ENCODE results near the gene MSLN.
"Not testable (repeated sequence)": the region's sequence is repeated elsewhere in the genome, so short reads cannot be mapped to it uniquely, and the experiment has no call there.

The MSLN gene

DNA sequence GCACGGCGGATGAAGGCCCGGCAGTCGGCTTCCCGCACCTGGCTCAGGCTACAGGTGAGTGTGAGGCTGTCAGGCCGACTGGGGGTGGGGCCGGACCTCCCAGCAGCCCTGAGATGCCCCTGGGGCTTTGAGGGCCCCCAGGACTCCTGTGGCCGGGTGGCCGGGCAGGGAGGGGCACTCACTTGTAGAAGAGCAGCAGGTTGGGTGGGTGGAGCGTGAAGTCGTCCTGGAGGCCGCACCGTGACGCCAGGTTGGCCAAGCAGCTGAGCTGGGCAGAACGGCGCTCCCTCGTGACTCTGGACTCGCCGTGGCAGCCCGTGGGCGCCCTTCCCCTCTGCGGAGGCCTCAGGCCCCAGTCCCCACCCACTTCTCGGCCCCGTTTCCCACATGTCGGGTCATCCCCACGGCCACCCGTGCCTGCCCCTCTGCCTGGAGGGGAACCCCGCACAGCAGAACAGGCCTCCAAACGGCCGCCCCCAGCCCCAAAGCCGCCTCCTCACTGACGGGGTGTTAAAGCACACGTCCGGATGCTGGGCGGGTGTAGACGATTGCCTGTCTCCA is 14.8 kb downstream of the MSLN start:
- DNase-seq, result no peak
- H3K27ac ChIP-seq (ENCODE audit: low read length), result no peak overlapping the region
- no peaks in the 10 kb centered on the region for H3K27me3 ChIP-seq (ENCODE audit: insufficient read depth, low read length, poor library complexity)
- H3K79me2 ChIP-seq (ENCODE audit: insufficient read depth, low read length), result no peaks in the 10 kb centered on the region
- no peak overlapping the region for H2AFZ ChIP-seq (ENCODE audit: low read depth, low read length)
- H3K4me2 ChIP-seq (ENCODE audit: insufficient read depth, low read length), result no peak overlapping the region
- H3K36me3 ChIP-seq (ENCODE audit: insufficient read depth, low read length), result no peaks in the 10 kb centered on the region
- H4K20me1 ChIP-seq (ENCODE audit: insufficient read depth, low read length), result peaks cover 2% of the 10 kb centered on the region; the same call in 1 of the 2 replicates
- no peak overlapping the region for H3K4me3 ChIP-seq (ENCODE audit: low read depth in 1 of 2, low read length in 2 of 2)
- no peaks in the 10 kb centered on the region for H3K9me3 ChIP-seq (ENCODE audit: insufficient read depth, low read length, severe bottlenecking)
- H3K9ac ChIP-seq (ENCODE audit: low read depth, low read length), result no peak overlapping the region
- no peak for ATAC-seq (ENCODE audit: insufficient read depth, low read depth)
- TF ChIP-seq, protein P1, sequence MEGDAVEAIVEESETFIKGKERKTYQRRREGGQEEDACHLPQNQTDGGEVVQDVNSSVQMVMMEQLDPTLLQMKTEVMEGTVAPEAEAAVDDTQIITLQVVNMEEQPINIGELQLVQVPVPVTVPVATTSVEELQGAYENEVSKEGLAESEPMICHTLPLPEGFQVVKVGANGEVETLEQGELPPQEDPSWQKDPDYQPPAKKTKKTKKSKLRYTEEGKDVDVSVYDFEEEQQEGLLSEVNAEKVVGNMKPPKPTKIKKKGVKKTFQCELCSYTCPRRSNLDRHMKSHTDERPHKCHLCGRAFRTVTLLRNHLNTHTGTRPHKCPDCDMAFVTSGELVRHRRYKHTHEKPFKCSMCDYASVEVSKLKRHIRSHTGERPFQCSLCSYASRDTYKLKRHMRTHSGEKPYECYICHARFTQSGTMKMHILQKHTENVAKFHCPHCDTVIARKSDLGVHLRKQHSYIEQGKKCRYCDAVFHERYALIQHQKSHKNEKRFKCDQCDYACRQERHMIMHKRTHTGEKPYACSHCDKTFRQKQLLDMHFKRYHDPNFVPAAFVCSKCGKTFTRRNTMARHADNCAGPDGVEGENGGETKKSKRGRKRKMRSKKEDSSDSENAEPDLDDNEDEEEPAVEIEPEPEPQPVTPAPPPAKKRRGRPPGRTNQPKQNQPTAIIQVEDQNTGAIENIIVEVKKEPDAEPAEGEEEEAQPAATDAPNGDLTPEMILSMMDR (IDR thresholded peaks at IDR 0.05; ENCODE audit: borderline replicate concordance, extremely low read depth, low read length, poor library complexity, severe bottlenecking), result no peak
- TF ChIP-seq EZH2 (IDR thresholded peaks at IDR 0.05; ENCODE audit: borderline replicate concordance, low read depth, low read length, severe bottlenecking), result no peak
- no peaks in the 10 kb centered on the region for H3K4me1 ChIP-seq (ENCODE audit: insufficient read depth, low read length)

GRCh38 chr16:776298-776697 is 15.8 kb downstream of the MSLN start:
- not testable (repeated sequence) for H3K9ac ChIP-seq (ENCODE audit: low read depth, low read length)

GRCh38 chr16:776824-777223 is 16.3 kb downstream of the MSLN start:
- ATAC-seq (ENCODE audit: insufficient read depth, low read depth) (no peak), DNase-seq (no peak)
- Histone ChIP-seq H3K4me3 (ENCODE audit: low read depth in 1 of 2, low read length in 2 of 2) (no peak overlapping the region), H2AFZ (ENCODE audit: low read depth, low read length) (no peak overlapping the region), H3K9me3 (ENCODE audit: insufficient read depth, low read length, severe bottlenecking) (no peaks in the 10 kb centered on the region), H3K27ac (ENCODE audit: low read length) (no peak overlapping the region), H3K9ac (ENCODE audit: low read depth, low read length) (no peak overlapping the region), H3K79me2 (ENCODE audit: insufficient read depth, low read length) (no peaks in the 10 kb centered on the region), H3K4me2 (ENCODE audit: insufficient read depth, low read length) (no peak overlapping the region), H4K20me1 (ENCODE audit: insufficient read depth, low read length) (peaks cover 2% of the 10 kb centered on the region; the same call in 1 of the 2 replicates), H3K36me3 (ENCODE audit: insufficient read depth, low read length) (no peaks in the 10 kb centered on the region), H3K4me1 (ENCODE audit: insufficient read depth, low read length) (no peaks in the 10 kb centered on the region), H3K27me3 (ENCODE audit: insufficient read depth, low read length, poor library complexity) (no peaks in the 10 kb centered on the region)
- TF ChIP-seq EZH2 (IDR thresholded peaks at IDR 0.05; ENCODE audit: borderline replicate concordance, low read depth, low read length, severe bottlenecking), result no peak
- TF ChIP-seq, protein P1 (IDR thresholded peaks at IDR 0.05; ENCODE audit: borderline replicate concordance, extremely low read depth, low read length, poor library complexity, severe bottlenecking), result no peak

More at GRCh38 chr16:776298-776697, 15.8 kb downstream of the MSLN start:
- not testable (repeated sequence) for H3K4me1 ChIP-seq (ENCODE audit: insufficient read depth, low read length); H3K4me3 ChIP-seq (ENCODE audit: low read depth in 1 of 2, low read length in 2 of 2); ATAC-seq (ENCODE audit: insufficient read depth, low read depth); H3K27me3 ChIP-seq (ENCODE audit: insufficient read depth, low read length, poor library complexity); H4K20me1 ChIP-seq (ENCODE audit: insufficient read depth, low read length); H3K4me2 ChIP-seq (ENCODE audit: insufficient read depth, low read length); H3K27ac ChIP-seq (ENCODE audit: low read length); H3K79me2 ChIP-seq (ENCODE audit: insufficient read depth, low read length); H3K9me3 ChIP-seq (ENCODE audit: insufficient read depth, low read length, severe bottlenecking); DNase-seq; H2AFZ ChIP-seq (ENCODE audit: low read depth, low read length); H3K36me3 ChIP-seq (ENCODE audit: insufficient read depth, low read length)

DNA sequence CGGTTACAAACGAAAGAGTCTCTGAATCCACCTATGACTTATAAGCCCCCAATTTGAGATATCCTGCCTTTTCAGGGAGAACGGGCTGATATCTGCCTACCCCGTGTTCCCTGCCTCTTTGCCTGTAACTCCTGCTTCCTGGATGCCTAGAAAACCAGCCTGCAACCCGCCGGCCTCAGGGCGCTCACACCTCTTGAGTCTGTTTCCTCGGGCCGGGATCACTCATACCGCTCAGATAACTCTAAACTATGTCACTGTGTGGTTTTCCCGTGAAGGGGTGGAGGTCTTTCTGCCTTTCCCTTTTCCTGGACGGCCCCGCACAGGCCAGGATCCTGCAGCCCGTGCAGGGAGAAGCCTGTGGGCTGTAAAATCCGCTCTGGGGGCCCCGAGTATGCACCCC is 17.3 kb downstream of the MSLN start:
- Histone ChIP-seq H3K36me3 (ENCODE audit: insufficient read depth, low read length) (no peaks in the 10 kb centered on the region), H3K9ac (ENCODE audit: low read depth, low read length) (no peak overlapping the region), H3K4me3 (ENCODE audit: low read depth in 1 of 2, low read length in 2 of 2) (no peak overlapping the region), H2AFZ (ENCODE audit: low read depth, low read length) (no peak overlapping the region), H4K20me1 (ENCODE audit: insufficient read depth, low read length) (peaks cover 2% of the 10 kb centered on the region; the same call in 1 of the 2 replicates), H3K27ac (ENCODE audit: low read length) (no peak overlapping the region), H3K79me2 (ENCODE audit: insufficient read depth, low read length) (no peaks in the 10 kb centered on the region), H3K4me2 (ENCODE audit: insufficient read depth, low read length) (no peak overlapping the region), H3K4me1 (ENCODE audit: insufficient read depth, low read length) (no peaks in the 10 kb centered on the region), H3K9me3 (ENCODE audit: insufficient read depth, low read length, severe bottlenecking) (no peaks in the 10 kb centered on the region), H3K27me3 (ENCODE audit: insufficient read depth, low read length, poor library complexity) (no peaks in the 10 kb centered on the region)
- TF ChIP-seq, protein P1 (IDR thresholded peaks at IDR 0.05; ENCODE audit: borderline replicate concordance, extremely low read depth, low read length, poor library complexity, severe bottlenecking), result no peak
- DNase-seq (no peak), ATAC-seq (ENCODE audit: insufficient read depth, low read depth) (no peak)
